Lower leg skin (tissue), 3 donors: ENCODE measurements around the gene PLCB1.

Experiments used
- POLR2A ChIP-seq, 2 donors: fragments of 450-650 bp; IDR thresholded peaks; one replicate each; pipeline ENCODE4 v1.6.1; 2016 to 2017; ENCODE audit warnings: antibody characterized with exemption in 2 of 2, mild to moderate bottlenecking in 1 of 2, moderate library complexity in 1 of 2
- TF ChIP-seq, protein P1 (sequence below), 3 donors: fragments of 450-650 bp; IDR thresholded peaks; one replicate each; pipeline ENCODE4 v1.5.1; 2016; ENCODE audit warnings: antibody characterized with exemption in 3 of 3, mild to moderate bottlenecking in 3 of 3, moderate library complexity in 2 of 3

- TF ChIP-seq, protein P1, sequence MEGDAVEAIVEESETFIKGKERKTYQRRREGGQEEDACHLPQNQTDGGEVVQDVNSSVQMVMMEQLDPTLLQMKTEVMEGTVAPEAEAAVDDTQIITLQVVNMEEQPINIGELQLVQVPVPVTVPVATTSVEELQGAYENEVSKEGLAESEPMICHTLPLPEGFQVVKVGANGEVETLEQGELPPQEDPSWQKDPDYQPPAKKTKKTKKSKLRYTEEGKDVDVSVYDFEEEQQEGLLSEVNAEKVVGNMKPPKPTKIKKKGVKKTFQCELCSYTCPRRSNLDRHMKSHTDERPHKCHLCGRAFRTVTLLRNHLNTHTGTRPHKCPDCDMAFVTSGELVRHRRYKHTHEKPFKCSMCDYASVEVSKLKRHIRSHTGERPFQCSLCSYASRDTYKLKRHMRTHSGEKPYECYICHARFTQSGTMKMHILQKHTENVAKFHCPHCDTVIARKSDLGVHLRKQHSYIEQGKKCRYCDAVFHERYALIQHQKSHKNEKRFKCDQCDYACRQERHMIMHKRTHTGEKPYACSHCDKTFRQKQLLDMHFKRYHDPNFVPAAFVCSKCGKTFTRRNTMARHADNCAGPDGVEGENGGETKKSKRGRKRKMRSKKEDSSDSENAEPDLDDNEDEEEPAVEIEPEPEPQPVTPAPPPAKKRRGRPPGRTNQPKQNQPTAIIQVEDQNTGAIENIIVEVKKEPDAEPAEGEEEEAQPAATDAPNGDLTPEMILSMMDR (IDR thresholded peaks at IDR 0.05) = no peak
- no peak for TF ChIP-seq POLR2A (IDR thresholded peaks at IDR 0.05)
Observed at GRCh38 chr20:8082989-8083388, 49.1 kb upstream of the PLCB1 start.
